HG02759 (cell line): ENCODE data around the gene SORCS3.
"Not testable (repeated sequence)": the region's sequence is repeated elsewhere in the genome, so short reads cannot be mapped to it uniquely, and the experiment has no call there.

Experiments
- ATAC-seq: cut with Tn5 transposase; IDR thresholded peaks from one replicate; pipeline ENCODE4 v1.9.1; 2021; ENCODE audit warnings: mild to moderate bottlenecking, moderate library complexity; ENCODE audit not compliant: unreplicated experiment

Gene SORCS3

GRCh38 chr10:104688251-104689042 is 47.4 kb downstream of the SORCS3 start:
- no peak for ATAC-seq

GRCh38 chr10:104689105-104689504 is 48.0 kb downstream of the SORCS3 start:
- ATAC-seq, result no peak

DNA sequence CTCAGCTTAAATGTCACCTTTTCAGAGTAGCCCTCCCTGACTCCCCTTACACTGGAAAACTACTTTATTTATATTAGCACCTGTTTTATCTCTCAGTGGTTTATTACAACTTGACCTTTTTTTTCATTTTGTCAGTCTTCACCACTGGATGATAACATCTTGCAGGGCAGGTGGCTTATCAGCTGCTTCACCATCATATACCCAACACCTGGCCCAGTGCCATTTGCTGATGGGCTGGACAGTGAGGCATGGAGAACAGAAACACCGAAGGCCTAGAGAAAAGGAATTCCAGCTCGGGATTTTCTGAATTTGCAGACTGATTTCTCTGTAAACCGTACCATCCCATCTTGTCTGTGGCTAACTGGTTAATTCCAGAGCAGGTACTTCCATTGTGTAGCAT is 48.5 kb downstream of the SORCS3 start:
- ATAC-seq, result no peak

- no peak for ATAC-seq
Observed at GRCh38 chr10:104690101-104690500, 49.0 kb downstream of the SORCS3 start.

DNA sequence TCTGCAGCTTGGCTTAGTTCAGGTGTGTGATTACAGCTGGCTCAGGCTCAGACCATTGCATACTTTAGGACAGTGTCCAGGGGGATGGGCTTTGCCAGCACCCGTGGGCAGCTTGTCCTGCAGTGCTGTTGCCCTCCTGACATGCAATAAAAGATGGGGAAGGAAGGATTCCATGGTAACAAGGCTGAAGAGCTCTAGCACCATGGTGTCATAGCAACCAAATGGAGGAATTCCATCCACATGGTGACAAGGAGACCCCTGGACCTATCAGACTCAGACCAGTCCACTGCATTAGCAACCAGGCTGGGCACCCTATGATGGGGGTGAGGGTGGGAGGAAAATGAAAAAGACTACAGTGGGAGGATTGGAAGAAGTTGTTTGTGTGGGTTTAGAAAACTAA is 49.9 kb downstream of the SORCS3 start:
- no peak for ATAC-seq

DNA sequence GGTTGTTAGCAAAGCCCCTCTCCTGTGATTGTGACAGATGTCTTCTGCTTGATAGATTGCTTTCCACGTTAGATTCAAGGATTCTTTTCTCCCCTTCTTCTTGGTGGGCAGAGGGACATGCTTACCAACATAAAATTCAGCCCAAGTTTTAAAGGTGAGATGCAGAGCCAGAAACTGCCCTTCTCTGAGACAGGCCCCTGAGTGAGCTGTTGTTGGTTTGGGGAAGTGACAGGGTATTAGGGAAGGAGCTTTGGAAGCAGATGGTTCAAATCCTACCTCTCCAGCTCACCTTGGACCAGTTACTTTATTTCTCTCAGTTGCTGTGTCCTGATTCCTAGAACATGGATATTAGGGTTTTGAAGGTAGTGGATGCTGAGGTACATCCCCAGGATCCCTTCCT is 53.0 kb downstream of the SORCS3 start:
- no peak for ATAC-seq

DNA sequence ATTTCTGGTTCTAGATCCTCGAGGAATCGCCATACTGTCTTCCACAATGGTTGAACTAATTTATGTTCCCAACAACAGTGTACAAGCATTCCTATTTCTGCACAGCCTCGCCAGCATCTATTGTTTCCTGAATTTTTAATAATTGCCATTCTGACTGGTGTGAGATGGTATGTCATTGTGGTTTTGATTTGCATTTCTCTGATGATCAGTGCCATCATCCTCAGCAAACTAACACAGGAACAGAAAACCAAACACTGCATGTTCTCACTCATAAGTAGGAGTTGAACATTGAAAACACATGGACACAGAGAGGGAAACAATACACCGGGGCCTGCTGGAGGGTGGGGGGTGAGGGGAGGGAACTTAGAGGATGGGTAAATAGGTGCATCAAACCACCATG is 62.2 kb downstream of the SORCS3 start:
- ATAC-seq, result not testable (repeated sequence)

DNA sequence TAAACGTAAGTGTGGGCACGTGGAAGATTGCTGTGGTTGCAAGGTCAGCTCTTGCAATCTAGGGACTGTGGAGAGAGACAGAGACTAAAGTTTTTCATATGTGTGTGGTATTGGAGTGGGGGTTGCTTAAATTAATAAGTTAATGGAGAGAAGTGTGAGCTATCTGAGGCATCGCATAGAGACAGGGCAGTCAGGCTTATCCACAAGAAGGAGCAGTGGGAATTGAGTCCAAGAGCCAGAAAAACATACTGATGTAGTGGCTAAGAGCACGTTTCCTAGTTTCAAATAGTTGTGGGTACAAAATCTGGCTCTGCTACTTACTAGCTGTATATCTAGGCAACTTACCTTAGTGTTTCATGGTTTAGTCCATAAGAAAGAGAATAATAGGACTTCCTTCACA is 65.8 kb downstream of the SORCS3 start:
- no peak for ATAC-seq

DNA sequence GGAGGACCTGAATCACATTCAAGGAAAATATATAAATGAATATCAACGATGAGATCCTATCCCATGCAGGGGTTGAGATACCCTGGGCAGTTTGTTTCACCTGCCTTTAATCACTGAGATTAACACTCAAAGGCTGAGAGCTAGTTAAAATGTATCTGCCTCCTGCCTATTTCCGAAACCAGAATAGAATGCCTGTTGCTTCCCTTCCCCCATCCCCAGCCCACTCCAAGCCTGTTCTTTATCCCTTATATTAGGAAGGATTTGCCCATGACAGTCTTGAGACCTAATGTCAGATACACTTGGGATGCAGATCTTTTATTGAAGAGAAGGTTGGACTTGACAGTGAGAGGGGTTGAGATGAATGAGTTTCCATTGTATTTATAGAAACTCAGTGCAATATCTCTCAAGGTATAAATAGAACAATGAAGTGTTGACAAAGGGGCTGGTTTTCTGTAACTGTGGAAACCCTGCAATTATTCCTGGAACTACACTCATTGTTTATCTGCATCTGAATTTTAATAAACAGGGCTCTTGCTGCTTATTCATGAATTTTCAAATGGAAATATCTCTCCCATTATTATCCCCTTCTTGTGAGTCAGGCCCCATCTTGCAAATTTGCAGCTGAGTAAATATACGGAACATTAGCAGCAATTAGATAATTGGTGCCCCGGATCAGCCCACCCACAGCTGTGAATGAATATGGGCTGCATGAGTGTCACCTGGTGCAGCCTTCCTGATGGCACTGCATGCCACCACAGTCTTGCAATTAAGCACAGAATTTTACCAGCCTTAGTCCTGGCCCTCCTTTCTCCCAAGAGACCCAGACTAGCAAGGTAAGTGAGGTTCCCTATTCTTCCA is 66.7 kb downstream of the SORCS3 start:
- no peak for ATAC-seq

DNA sequence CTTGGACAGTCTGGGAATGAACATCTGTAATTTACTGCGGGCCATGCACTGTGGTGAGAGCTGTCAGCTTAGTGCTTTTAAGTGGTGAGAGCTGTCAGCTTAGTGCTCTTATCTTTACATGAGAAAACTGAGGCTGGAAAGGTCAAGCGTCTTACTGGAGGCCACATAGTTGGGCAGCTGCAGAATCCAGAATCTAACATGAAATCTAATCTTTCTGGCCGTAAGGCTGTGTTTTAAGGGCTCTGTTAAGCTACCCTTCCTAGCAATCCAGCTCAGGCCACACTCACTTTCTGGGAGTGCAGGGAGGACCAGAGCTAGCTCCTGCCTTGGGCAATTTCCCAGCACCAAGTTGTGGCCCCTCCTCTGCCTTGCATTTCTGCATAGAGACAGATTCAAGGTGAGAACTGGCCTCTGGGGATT is 70.2 kb downstream of the SORCS3 start:
- no peak for ATAC-seq

GRCh38 chr10:104730593-104730992 is 89.5 kb downstream of the SORCS3 start:
- ATAC-seq, result not testable (repeated sequence)

DNA sequence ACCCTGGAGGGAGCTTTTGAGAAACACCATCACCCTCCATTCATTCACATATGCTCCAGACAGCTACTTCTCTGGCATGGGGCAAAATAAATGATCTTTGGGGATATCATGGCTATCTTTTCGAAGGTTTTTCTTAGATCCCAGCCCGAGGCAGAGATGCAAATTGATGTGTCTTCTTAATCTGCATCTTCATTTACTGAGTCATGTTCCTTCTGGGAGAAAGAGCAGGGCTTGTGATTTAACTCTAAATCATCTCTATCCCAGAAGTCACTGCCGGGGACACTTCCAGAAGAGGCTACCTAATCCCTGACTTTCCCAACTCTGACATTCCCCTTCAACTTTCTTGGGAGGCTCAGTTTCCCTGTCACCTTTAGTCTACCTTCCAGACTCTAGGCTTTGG is 90.1 kb downstream of the SORCS3 start:
- ATAC-seq, result no peak

DNA sequence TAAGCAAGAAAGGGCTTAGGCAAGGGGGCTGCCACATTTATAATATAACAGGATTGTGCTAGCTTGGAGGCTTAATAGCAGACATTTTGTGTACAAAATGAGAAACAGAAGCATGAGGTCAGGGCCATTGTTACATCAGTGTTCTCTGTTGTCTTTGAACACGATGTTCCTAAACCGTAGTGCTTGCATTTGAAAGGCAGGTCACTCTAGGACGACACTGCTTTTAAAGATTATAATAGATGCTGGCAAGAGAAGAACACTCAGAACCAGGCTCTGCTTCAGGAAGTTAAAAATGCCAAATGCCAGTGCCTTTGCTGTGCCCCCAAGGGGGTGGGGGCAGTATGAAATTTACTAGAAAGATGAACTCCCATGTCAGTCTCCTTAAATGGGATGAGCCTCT is 91.1 kb downstream of the SORCS3 start:
- no peak for ATAC-seq

GRCh38 chr10:104734433-104734832 is 93.3 kb downstream of the SORCS3 start:
- no peak for ATAC-seq

DNA sequence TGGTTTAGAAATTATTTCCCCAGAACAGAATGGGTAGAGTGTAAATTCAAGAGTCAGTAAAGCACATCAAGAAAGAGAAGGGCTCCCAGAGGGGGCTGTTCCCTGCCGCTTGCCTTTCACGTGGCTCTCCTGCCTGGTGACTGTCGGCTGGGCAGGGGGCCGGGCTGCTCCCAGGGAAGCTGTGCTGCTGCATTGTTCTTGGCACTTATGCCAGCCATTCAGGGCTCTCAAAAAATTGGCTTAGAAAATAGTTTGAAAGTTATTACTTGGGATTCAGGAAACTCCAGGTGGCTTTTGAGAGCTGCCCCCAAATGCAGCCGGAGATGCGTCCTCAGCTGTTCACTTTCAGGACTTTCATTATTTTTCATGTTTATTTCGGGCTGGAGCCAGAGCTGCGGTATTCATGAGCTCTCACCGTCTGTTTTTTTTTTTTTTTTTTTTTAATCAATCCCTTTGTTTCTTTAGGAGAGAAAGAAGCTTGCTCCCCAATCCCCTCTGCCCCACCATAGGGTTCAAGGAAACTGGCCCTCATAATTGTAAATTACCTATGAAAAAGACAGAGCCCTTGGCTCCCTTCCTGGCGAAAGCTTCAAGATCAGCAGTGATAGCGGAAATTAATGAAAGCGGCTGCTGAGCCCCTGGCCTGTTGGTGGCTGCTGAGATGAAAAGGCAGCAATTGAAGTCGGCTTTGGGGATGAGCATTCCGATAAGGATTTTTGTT is 94.1 kb downstream of the SORCS3 start:
- no peak for ATAC-seq

DNA sequence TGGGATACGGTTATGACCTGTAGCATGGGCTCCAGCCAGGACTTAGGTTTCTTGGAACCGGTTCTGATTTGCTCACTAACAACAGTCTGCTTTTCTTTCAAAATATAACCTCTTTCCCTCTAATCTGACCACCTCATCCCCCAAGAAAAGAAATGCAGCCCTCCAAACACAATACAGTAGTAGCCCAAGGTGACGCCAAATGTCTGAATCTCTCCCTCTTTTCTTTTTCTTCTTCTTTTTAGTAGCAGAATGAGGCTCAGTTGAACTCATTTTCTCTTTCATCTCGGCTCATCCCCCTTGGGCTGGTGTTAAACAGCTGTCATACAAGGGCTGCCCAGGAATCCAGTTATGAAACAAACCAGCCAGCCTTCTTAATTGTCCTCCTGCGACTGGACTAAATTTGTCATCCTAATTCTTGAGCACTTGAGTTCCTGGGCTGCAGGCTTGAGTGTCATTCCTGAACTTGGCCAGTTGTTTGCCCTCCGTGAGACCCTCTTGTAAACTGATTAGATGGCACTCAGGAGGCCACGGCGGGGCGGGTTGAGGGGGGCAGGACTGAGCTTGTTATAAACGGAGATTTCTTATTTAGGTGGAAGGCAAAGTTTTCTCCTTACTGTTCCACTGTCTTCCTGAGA is 94.8 kb downstream of the SORCS3 start:
- no peak for ATAC-seq

DNA sequence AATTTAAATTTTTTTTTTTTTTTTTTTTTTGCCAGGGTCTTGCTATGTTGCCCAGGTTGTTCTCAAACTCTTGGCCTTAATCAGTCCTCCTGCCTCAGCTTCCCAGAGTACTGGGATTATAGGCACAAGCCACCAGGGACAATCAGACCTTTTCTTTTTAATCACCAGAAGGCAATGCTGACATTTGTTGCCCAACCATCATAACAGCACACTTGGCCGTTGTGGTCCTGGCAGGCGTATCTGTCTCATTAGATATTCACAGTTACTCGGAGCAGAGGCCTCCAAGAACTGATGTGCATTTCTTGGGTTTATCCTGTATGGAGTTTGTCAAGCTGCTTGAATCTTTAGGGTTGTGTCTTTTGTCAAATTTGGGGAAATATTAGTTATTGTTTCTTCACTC is 100.0 kb downstream of the SORCS3 start:
- ATAC-seq, result no peak

DNA sequence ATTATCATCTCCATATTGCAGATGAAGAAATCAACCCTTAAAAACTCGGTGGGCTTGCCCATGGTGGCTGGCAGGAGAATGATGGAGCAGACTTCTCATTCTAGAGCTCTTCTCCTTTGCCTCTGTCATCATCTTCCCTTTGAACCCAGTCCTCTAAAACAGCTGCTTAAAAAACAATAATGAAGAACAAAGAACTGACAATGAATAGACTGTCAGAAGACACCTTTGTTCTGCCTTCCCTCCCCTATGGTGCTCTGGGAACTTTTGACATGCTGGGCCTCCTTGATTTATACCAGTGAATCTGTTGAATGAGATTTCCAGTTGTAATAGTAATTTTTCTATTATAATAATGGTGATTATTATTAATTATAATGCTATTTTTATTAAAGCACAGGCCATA is 103.0 kb downstream of the SORCS3 start:
- ATAC-seq, result no peak

DNA sequence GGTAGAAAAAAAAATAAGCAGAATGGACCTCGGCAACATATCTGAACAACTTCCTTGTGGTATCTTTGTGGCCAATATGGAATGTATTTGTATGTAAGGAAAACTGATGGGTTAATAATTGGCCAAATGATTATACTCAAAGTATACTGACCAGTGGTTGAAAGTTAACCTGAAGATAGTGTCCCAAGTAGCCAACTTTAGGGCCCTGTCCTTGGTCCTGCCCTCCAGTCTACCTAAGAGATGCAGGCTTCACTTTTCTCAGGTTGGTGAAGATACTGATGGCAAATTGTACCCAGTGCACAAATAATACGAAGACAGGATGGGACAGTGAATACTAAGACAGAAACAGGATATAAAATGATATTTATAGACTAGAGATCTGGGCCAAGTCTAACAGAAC is 109.2 kb downstream of the SORCS3 start:
- no peak for ATAC-seq

DNA sequence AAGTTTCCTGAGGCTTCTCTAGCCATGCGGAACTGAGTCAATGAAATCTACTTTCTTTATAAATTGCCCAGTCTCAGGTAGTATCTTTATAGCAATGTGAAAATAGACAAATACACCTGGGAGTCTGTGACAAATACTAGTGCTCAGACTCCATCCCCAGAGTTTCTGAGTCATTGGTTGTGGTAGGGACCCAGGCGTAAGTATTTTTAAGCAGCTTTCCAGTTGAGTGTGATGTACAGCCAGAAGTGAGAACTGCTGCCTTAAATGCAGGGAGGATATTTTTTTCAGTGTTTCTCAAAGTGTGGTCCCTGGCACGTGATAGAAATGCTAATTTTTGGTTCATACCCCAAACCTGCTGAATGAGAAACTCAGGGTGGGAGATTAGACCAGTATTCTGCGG is 121.7 kb downstream of the SORCS3 start:
- peak; percentile 27 for ATAC-seq

DNA sequence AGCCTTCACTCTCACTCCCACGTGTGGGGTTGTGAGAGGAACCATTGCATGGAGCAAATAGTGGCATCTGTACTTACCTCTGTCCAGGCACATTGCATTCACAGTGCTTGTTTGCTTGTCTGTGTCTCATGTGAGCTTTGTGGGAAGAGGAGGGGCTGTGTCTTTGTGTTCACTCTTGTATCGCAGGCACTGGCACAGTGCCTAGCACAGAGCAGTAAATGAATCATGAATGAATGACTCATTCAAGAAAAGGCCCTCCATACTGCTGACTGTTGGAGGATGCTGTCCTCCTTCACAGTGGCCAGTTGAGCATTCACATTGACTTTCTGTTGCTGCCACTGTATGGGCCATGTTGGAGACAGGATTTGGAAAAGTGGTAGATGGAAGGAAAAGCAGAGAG is 125.3 kb downstream of the SORCS3 start:
- peak; percentile 44 for ATAC-seq
